K562 (cell line): ENCODE data around the gene VAMP8. TPM values are rescaled to one million over a fixed set of nuclear protein-coding genes. Genes with fewer than 3 reads are reported as not detected.
A peak's percentile ranks its signal among the peaks of the same experiment; 100 is the strongest.

Source experiments
- ATAC-seq: fragments of 200-7000 bp; cut with Tn5 transposase; 3 replicates; pipeline ENCODE4 v1.9.1; 2020; ENCODE audit warnings: moderate library complexity
- BruUV-seq: library from RNA; stranded (reverse); fragments of 400-500 nt; replicated peaks from 2 replicates; lab custom pipeline; 2021; lab: Mats Ljungman, UMichigan
- CTCF ChIA-PET: fragments of 300-600 bp; formaldehyde crosslinking; extraction: SDS; loops from one replicate; lab custom pipeline; 2021; ENCODE audit warnings: low intra/inter-chr PET ratio; lab: Yijun Ruan, JAX
- POLR2A ChIA-PET: fragments of 300-600, 350-650 bp; sonication (Branson Sonifier 250); formaldehyde crosslinking; extraction: SDS; loops from one replicate; lab custom pipeline; 2021; ENCODE audit warnings: antibody characterized with exemption, inconsistent platforms; lab: Yijun Ruan, JAX
- DNase-seq, 4 experiments: peaks; one replicate each; pipeline versions ENCODE4 v3.0.0 to v3.0.0-alpha.2; 2011 to 2018; ENCODE audit warnings: low spot score in 3 of 4, mixed read lengths in 3 of 4; ENCODE audit errors: extremely low read depth in 1 of 4
- FAIRE-seq: peaks from 2 replicates; lab custom pipeline; 2011; peaks lifted over from hg19 to GRCh38; lab: Jason Lieb, UNC
- H2AFZ ChIP-seq: 2 replicates; pipeline ENCODE4 v1.6.0; 2011; ENCODE audit warnings: low read depth, low read length, control low read depth, inconsistent platforms
- H3K27ac ChIP-seq: fragments of 200-600 bp; 3 replicates; pipeline ENCODE4 v1.8.0; 2011; ENCODE audit warnings: low read depth, mild to moderate bottlenecking, control low read depth, inconsistent platforms, low read length, moderate library complexity, mixed read lengths; ENCODE audit errors: extremely low read depth
- H3K27me3 ChIP-seq, 2 experiments: fragments of 300-600 bp in 1 of 2; 2 replicates in 1 of 2; 3 replicates in 1 of 2; pipeline versions ENCODE4 v1.6.0 to v1.8.0; 2011; ENCODE audit warnings: inconsistent platforms in 2 of 2, low read length in 2 of 2, mild to moderate bottlenecking in 1 of 2, mixed read lengths in 1 of 2, moderate library complexity in 1 of 2; ENCODE audit not compliant: control insufficient read depth in 2 of 2, insufficient read depth in 2 of 2
- H3K36me3 ChIP-seq: fragments of 300-600 bp; 3 replicates; pipeline ENCODE4 v1.8.0; 2011; ENCODE audit warnings: mild to moderate bottlenecking, low read length, inconsistent platforms; ENCODE audit not compliant: control insufficient read depth, insufficient read depth
- H3K4me1 ChIP-seq, 2 experiments: fragments of 200-600 bp in 1 of 2; replicated peaks in 1 of 2; 2 replicates in 1 of 2; 3 replicates in 1 of 2; pipeline versions ENCODE4 v1.5.1 to v1.8.0; 2011; ENCODE audit warnings: inconsistent platforms in 2 of 2, low read length in 2 of 2, mild to moderate bottlenecking in 1 of 2, mixed read lengths in 1 of 2, moderate library complexity in 1 of 2; ENCODE audit not compliant: control insufficient read depth in 2 of 2, insufficient read depth in 2 of 2
- H3K4me2 ChIP-seq: 2 replicates; pipeline ENCODE4 v1.6.1; 2011; ENCODE audit warnings: low read length, control low read depth, inconsistent platforms, mixed read lengths; ENCODE audit not compliant: insufficient read depth
- H3K4me3 ChIP-seq: fragments of 200-600 bp; sonication (generic), shearing (Covaris generic); 2 replicates; pipeline ENCODE4 v1.5.1; 2016; ENCODE audit warnings: control low read depth, inconsistent platforms
- H3K79me2 ChIP-seq: fragments of 200-600 bp; 3 replicates; pipeline ENCODE4 v1.8.0; 2011; ENCODE audit warnings: low read length, inconsistent platforms; ENCODE audit not compliant: control insufficient read depth, insufficient read depth
- H3K9ac ChIP-seq, 2 experiments: 2 replicates each; pipeline versions ENCODE4 v1.6.0 to v1.6.1; 2011; ENCODE audit warnings: low read depth in 2 of 2, low read length in 2 of 2, control low read depth in 1 of 2, inconsistent platforms in 1 of 2, mild to moderate bottlenecking in 1 of 2, mixed read lengths in 1 of 2; ENCODE audit not compliant: insufficient read depth in 1 of 2
- H3K9me1 ChIP-seq: one replicate; pipeline ENCODE4 v1.6.0; 2011; ENCODE audit warnings: inconsistent platforms, mild to moderate bottlenecking, low read length, moderate library complexity; ENCODE audit not compliant: control insufficient read depth, insufficient read depth
- H3K9me3 ChIP-seq: replicated peaks from 2 replicates; pipeline ENCODE4 v1.5.1; 2011; ENCODE audit warnings: low read depth, low read length, inconsistent platforms; ENCODE audit not compliant: control insufficient read depth, insufficient read depth
- H4K20me1 ChIP-seq: replicated peaks from 2 replicates; pipeline ENCODE4 v1.6.1; 2011; ENCODE audit warnings: low read length, inconsistent platforms, mixed read lengths; ENCODE audit not compliant: control insufficient read depth, insufficient read depth
- CSDE1 ChIP-seq, 2 experiments: fragments of 450-650 bp; IDR thresholded peaks; 2 replicates each; pipeline ENCODE4 v1.6.1; 2016; ENCODE audit warnings: mild to moderate bottlenecking in 1 of 2
- FOXA1 ChIP-seq: fragments of 450-650 bp; IDR thresholded peaks from 2 replicates; pipeline ENCODE4 v1.6.1; 2016; ENCODE audit warnings: mild to moderate bottlenecking, borderline replicate concordance
- FOXJ2 ChIP-seq: fragments of 200-800 bp; sonication (Bioruptor generic); IDR thresholded peaks from 2 replicates; pipeline ENCODE4 v1.6.1; 2016; ENCODE audit warnings: missing genetic modification characterization, missing compliant biosample characterization
- HLTF ChIP-seq: fragments of 450-650 bp; IDR thresholded peaks from 2 replicates; pipeline ENCODE4 v1.6.1; 2016
- RBM22 ChIP-seq: fragments of 200-400 bp; formaldehyde crosslinking; IDR thresholded peaks from 2 replicates; pipeline ENCODE4 v1.6.1; 2018; ENCODE audit warnings: low read length, low read depth; ENCODE audit not compliant: poor library complexity, severe bottlenecking
- SAP30 ChIP-seq: fragments of 200-600 bp; sonication (generic); IDR thresholded peaks from 2 replicates; pipeline ENCODE4 v1.6.1; 2012; ENCODE audit warnings: borderline replicate concordance, low read depth, mild to moderate bottlenecking, moderate library complexity, low read length, control low read depth, inconsistent platforms; ENCODE audit not compliant: insufficient read depth, poor library complexity, severe bottlenecking
- SOX6 ChIP-seq: fragments of 450-650 bp; IDR thresholded peaks from 2 replicates; pipeline ENCODE4 v1.6.1; 2014; ENCODE audit warnings: mild to moderate bottlenecking
- ZNF408 ChIP-seq: fragments of 250-450 bp; sonication (Bioruptor Pico); IDR thresholded peaks from 2 replicates; pipeline ENCODE4 v1.4.0; 2020; ENCODE audit warnings: low read depth, mild to moderate bottlenecking, moderate library complexity
- WGBS: fragments of 100-300 bp; shearing (Covaris generic); methylation state at CpG from one replicate; pipeline ENCODE4 v1.1.6; 2016; ENCODE audit warnings: low coverage, mixed read lengths; ENCODE audit not compliant: insufficient coverage; ENCODE audit errors: missing lambda C conversion rate; 5-methylcytosine and 5-hydroxymethylcytosine counted together
- in situ Hi-C: fragments of 300-500 bp; cut with MboI; formaldehyde crosslinking; loops from 4 replicates; pipeline ENCODE4 v1.15.0; 2018; ENCODE audit warnings: inconsistent platforms, mixed read lengths
- intact Hi-C: fragments of 100-400 bp; cut with micrococcal nuclease; formaldehyde crosslinking; loops from 2 replicates; pipeline ENCODE4 v1.14.2; 2022
- polyA plus RNA-seq, 8 experiments: library from polyadenylated mRNA; depleted of rRNA in 4 of 8; stranded (reverse) in 5 of 8; unstranded in 3 of 8; fragments of >200 nt; fragmentation: Nextera tagmentation in 2 of 8; fragmentation: Illumina TruSeq in 1 of 8; extraction: Ambion mirVana in 2 of 8; extraction: Trizol in 1 of 8; gene quantifications; 2 replicates each; pipeline versions ENCODE4 v1.2.1 to v1.2.3, GENCODE V29; 2011 to 2014; ENCODE audit warnings: inconsistent platforms in 1 of 8, missing spikeins in 1 of 8
- total RNA-seq, 7 experiments: library from RNA; depleted of rRNA in 6 of 7; stranded (reverse); fragments of >200 nt in 6 of 7; fragmentation: Illumina TruSeq in 2 of 7; extraction: Trizol in 2 of 7; gene quantifications; 2 replicates each; pipeline versions ENCODE4 v1.2.1 to v1.2.3, GENCODE V29; 2011 to 2021; ENCODE audit warnings: low replicate concordance in 1 of 7
- TF ChIP-seq, protein P1 (sequence below): fragments of 450-650 bp; IDR thresholded peaks from 2 replicates; pipeline ENCODE4 v1.6.1; 2018; ENCODE audit not compliant: partially characterized antibody
- TF ChIP-seq, protein P2 (sequence below): fragments of 250-450 bp; sonication (Bioruptor Pico); IDR thresholded peaks from 2 replicates; pipeline ENCODE4 v1.4.0; 2020; ENCODE audit warnings: borderline replicate concordance
- TF ChIP-seq, protein P3 (sequence below), 3 experiments: IDR thresholded peaks in 2 of 3; conservative IDR thresholded peaks in 1 of 3; 2 replicates each; pipeline ENCODE4 v1.5.1; 2011 to 2012; ENCODE audit warnings: low read length in 3 of 3, mild to moderate bottlenecking in 3 of 3, control low read depth in 2 of 3, improper control_type of control experiment in 1 of 3, inconsistent platforms in 1 of 3, low read depth in 1 of 3, mixed read lengths in 1 of 3, moderate library complexity in 1 of 3; ENCODE audit not compliant: insufficient read depth in 2 of 3
- TF ChIP-seq, protein P4 (sequence below): IDR thresholded peaks from 3 replicates; pipeline ENCODE4 v1.6.1; 2011; ENCODE audit warnings: borderline replicate concordance, mild to moderate bottlenecking; ENCODE audit not compliant: insufficient read length, insufficient read depth

The VAMP8 gene
- total and polyA plus RNA-seq, 9 of the 15 experiments (the other 6 are each of a cell fraction or from before 2014, with no cell fraction given), result 107 to 571 (median 248) TPM

DNA sequence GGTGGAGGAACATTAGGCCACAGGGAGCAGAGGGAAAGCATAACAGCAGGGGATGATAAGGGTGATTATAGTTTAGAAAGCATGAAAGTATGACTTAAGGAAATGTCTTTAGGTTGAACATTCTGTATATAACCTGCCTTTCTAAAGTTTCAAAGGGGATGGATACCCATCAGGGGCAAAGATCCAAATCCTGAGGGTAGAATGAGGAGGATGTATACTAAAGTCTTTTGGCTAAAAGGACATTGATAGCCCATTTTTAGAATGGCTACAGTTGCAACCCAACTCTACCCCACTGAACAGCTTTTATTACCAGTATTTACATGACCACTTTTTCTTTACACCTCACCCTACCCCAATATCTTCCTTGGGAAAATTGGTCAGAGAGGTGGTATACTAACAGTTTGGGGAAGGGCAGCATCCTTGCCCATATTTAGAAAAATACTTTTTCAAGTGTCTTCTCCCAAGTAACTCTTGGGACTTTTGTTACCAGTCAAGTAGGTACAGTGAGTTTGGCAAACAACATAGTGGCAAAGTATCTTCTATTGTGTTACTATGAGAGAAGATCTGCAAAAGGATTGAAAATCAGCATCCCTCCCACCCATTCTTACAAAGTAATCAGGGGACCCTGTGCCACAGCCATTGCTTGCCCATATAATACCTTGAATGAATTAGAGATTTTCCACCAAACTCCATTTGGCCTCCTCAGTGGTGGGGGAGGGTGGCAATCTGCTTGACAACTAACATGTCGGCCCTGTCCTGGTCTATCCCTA lies 30.1 kb upstream of the VAMP8 start:
- 36% methylated on average over 1 of the region's 1 CpG for WGBS
- no peaks in the 10 kb centered on the region for H3K9me3 ChIP-seq
- POLR2A ChIA-PET, result interaction anchor here (0.6 to 24.3 kb wide), 20 partner anchors 2 to 220 kb away, joined by 3 to 1576 read pairs (median 4); partner anchors contain the start of genes CAPG, ELMOD3, GGCX and MAT2A
- intact Hi-C loops (no loop called here), in situ Hi-C loops (no loop called here)
- peak; percentile 4; the same call in 2 of the 3 replicates for ATAC-seq
- peak overlapping the region; percentile 23; the same call in 1 of the 3 replicates for H3K27ac ChIP-seq
- H3K4me3 ChIP-seq, result no peak overlapping the region
- H3K9me1 ChIP-seq, result peaks cover 3% of the 10 kb centered on the region
- peaks cover 72% of the 10 kb centered on the region for H3K36me3 ChIP-seq
- no TSS peak for BruUV-seq
- no peak overlapping the region for H3K4me2 ChIP-seq
- CTCF ChIA-PET, result no interaction called here
- H3K79me2 ChIP-seq, result peaks cover 12% of the 10 kb centered on the region
- H3K4me1 ChIP-seq, result peaks cover 0 to 8% of the 10 kb centered on the region in 2 experiments; a peak in 3 of 5 replicates
- peak in 1 of 4 experiments; percentile 32 for DNase-seq
- H3K9ac ChIP-seq, result no peak overlapping the region
- H2AFZ ChIP-seq, result no peak overlapping the region
- FAIRE-seq, result no peak
- no peaks in the 10 kb centered on the region for H3K27me3 ChIP-seq
- H4K20me1 ChIP-seq, result peaks cover 14% of the 10 kb centered on the region
- TF ChIP-seq, protein P1, sequence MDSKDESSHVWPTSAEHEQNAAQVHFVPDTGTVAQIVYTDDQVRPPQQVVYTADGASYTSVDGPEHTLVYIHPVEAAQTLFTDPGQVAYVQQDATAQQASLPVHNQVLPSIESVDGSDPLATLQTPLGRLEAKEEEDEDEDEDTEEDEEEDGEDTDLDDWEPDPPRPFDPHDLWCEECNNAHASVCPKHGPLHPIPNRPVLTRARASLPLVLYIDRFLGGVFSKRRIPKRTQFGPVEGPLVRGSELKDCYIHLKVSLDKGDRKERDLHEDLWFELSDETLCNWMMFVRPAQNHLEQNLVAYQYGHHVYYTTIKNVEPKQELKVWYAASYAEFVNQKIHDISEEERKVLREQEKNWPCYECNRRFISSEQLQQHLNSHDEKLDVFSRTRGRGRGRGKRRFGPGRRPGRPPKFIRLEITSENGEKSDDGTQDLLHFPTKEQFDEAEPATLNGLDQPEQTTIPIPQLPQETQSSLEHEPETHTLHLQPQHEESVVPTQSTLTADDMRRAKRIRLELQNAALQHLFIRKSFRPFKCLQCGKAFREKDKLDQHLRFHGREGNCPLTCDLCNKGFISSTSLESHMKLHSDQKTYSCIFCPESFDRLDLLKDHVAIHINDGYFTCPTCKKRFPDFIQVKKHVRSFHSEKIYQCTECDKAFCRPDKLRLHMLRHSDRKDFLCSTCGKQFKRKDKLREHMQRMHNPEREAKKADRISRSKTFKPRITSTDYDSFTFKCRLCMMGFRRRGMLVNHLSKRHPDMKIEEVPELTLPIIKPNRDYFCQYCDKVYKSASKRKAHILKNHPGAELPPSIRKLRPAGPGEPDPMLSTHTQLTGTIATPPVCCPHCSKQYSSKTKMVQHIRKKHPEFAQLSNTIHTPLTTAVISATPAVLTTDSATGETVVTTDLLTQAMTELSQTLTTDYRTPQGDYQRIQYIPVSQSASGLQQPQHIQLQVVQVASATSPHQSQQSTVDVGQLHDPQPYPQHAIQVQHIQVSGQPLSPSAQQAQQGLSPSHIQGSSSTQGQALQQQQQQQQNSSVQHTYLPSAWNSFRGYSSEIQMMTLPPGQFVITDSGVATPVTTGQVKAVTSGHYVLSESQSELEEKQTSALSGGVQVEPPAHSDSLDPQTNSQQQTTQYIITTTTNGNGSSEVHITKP, result no peak
- no peak for TF ChIP-seq ZNF408 (CRISPR knock-in tag)
- TF ChIP-seq, protein P2, sequence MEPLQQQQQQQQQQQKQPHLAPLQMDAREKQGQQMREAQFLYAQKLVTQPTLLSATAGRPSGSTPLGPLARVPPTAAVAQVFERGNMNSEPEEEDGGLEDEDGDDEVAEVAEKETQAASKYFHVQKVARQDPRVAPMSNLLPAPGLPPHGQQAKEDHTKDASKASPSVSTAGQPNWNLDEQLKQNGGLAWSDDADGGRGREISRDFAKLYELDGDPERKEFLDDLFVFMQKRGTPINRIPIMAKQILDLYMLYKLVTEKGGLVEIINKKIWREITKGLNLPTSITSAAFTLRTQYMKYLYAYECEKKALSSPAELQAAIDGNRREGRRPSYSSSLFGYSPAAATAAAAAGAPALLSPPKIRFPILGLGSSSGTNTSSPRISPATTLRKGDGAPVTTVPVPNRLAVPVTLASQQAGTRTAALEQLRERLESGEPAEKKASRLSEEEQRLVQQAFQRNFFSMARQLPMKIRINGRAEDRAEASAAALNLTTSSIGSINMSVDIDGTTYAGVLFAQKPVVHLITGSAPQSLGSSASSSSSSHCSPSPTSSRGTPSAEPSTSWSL, result no peak
- no peak for TF ChIP-seq HLTF
- no peak for TF ChIP-seq FOXA1
- no peak for TF ChIP-seq SAP30
- TF ChIP-seq RBM22, result peak; percentile 36
- TF ChIP-seq CSDE1 (IDR thresholded peaks at IDR 0.05), result no peak
- TF ChIP-seq FOXJ2 (tag), result no peak
- no peak for TF ChIP-seq SOX6
- TF ChIP-seq, protein P3, sequence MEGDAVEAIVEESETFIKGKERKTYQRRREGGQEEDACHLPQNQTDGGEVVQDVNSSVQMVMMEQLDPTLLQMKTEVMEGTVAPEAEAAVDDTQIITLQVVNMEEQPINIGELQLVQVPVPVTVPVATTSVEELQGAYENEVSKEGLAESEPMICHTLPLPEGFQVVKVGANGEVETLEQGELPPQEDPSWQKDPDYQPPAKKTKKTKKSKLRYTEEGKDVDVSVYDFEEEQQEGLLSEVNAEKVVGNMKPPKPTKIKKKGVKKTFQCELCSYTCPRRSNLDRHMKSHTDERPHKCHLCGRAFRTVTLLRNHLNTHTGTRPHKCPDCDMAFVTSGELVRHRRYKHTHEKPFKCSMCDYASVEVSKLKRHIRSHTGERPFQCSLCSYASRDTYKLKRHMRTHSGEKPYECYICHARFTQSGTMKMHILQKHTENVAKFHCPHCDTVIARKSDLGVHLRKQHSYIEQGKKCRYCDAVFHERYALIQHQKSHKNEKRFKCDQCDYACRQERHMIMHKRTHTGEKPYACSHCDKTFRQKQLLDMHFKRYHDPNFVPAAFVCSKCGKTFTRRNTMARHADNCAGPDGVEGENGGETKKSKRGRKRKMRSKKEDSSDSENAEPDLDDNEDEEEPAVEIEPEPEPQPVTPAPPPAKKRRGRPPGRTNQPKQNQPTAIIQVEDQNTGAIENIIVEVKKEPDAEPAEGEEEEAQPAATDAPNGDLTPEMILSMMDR (IDR thresholded peaks at IDR 0.05 in 2 of 3, conservative IDR thresholded peaks at IDR 0.05 in 1 of 3; ENCODE audit: insufficient read depth in 2 of 3, low read depth in 1 of 3, low read length in 3 of 3), result no peak
- TF ChIP-seq, protein P4, sequence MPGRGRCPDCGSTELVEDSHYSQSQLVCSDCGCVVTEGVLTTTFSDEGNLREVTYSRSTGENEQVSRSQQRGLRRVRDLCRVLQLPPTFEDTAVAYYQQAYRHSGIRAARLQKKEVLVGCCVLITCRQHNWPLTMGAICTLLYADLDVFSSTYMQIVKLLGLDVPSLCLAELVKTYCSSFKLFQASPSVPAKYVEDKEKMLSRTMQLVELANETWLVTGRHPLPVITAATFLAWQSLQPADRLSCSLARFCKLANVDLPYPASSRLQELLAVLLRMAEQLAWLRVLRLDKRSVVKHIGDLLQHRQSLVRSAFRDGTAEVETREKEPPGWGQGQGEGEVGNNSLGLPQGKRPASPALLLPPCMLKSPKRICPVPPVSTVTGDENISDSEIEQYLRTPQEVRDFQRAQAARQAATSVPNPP, result no peak
